Esophagus (tissue), 2 donors: ENCODE results near the gene ARL5B. TPM values are rescaled to one million over a fixed set of nuclear protein-coding genes. Genes with fewer than 3 reads are reported as not detected.
"Not testable (repeated sequence)": the region's sequence is repeated elsewhere in the genome, so short reads cannot be mapped to it uniquely, and the experiment has no call there.

Experiments used
- H3K27ac ChIP-seq, 2 donors: one replicate each; pipeline ENCODE4 v1.5.1; 2013; ENCODE audit warnings: low read depth in 2 of 2, mild to moderate bottlenecking in 2 of 2, inconsistent platforms in 1 of 2, low read length in 1 of 2, moderate library complexity in 1 of 2
- H3K27me3 ChIP-seq, 2 donors: one replicate each; pipeline ENCODE4 v1.6.1; 2013; ENCODE audit warnings: low read length in 2 of 2, control low read depth in 1 of 2, mild to moderate bottlenecking in 1 of 2; ENCODE audit not compliant: insufficient read depth in 2 of 2, control insufficient read depth in 1 of 2
- H3K36me3 ChIP-seq, 2 donors: one replicate each; pipeline ENCODE4 v1.6.1; 2013; ENCODE audit warnings: low read length in 1 of 2; ENCODE audit not compliant: control insufficient read depth in 2 of 2, insufficient read depth in 2 of 2
- H3K4me1 ChIP-seq, 2 donors: one replicate each; pipeline ENCODE4 v1.6.1; 2013; ENCODE audit warnings: low read length in 1 of 2; ENCODE audit not compliant: control insufficient read depth in 2 of 2, insufficient read depth in 2 of 2
- H3K4me3 ChIP-seq, 2 donors: one replicate each; pipeline ENCODE4 v1.5.1; 2013; ENCODE audit warnings: low read length in 2 of 2, mild to moderate bottlenecking in 2 of 2, low read depth in 1 of 2, moderate library complexity in 1 of 2
- H3K9me3 ChIP-seq, 2 donors: one replicate each; pipeline ENCODE4 v1.6.1; 2013; ENCODE audit warnings: mild to moderate bottlenecking in 2 of 2, low read depth in 1 of 2, low read length in 1 of 2, moderate library complexity in 1 of 2; ENCODE audit not compliant: control insufficient read depth in 2 of 2, insufficient read depth in 1 of 2
- WGBS, 2 donors: extraction: QIAGEN DNeasy Blood & Tissue Kit; methylation state at CpG; one replicate each; pipeline ENCODE4 v1.1.7; 2013; 5-methylcytosine and 5-hydroxymethylcytosine counted together
- polyA plus RNA-seq, 2 donors: library from polyadenylated mRNA; stranded (reverse); fragments of 200-250 nt; gene quantifications; one replicate each; pipeline ENCODE4 v1.2.3, GENCODE V29; 2013
- donor health status: healthy with polysubstance abuse.
- donor health status: Bipolar disorder and iron deficiency.

ARL5B gene
- polyA plus RNA-seq, 2 donors: 2.5 to 4.6 TPM

GRCh38 chr10:18632500-18632899 is 26.7 kb upstream of the ARL5B start:
- not testable (repeated sequence) for H3K27ac ChIP-seq, H3K4me1 ChIP-seq
- 95 to 96% methylated on average over 1 to 2 of the region's 3 CpGs for WGBS, 2 donors

GRCh38 chr10:18635995-18636394 is 23.2 kb upstream of the ARL5B start:
- H3K4me1 ChIP-seq: no peaks in the 10 kb centered on the region
- H3K4me3 ChIP-seq: no peak overlapping the region
- 78 to 97% methylated on average over 4 of the region's 4 CpGs for WGBS, 2 donors
- no peaks in the 10 kb centered on the region for H3K9me3 ChIP-seq
- H3K27me3 ChIP-seq: no peaks in the 10 kb centered on the region
- no peak overlapping the region for H3K27ac ChIP-seq
- H3K36me3 ChIP-seq: no peaks in the 10 kb centered on the region

More at GRCh38 chr10:18632500-18632899, 26.7 kb upstream of the ARL5B start:
- not testable (repeated sequence) for H3K36me3 ChIP-seq, H3K9me3 ChIP-seq, H3K4me3 ChIP-seq, H3K27me3 ChIP-seq

- H3K36me3 ChIP-seq, H3K4me1 ChIP-seq, H3K27ac ChIP-seq, H3K27me3 ChIP-seq, H3K4me3 ChIP-seq, H3K9me3 ChIP-seq: not testable (repeated sequence)
- 65 to 78% methylated on average over 1 of the region's 1 CpG for WGBS, 2 donors
Measured at GRCh38 chr10:18637400-18637799, 21.8 kb upstream of the ARL5B start.

GRCh38 chr10:18639719-18640118 is 19.5 kb upstream of the ARL5B start:
- 67 to 91% methylated on average over 2 of the region's 2 CpGs for WGBS, 2 donors
- not testable (repeated sequence) for H3K27ac ChIP-seq, H3K36me3 ChIP-seq, H3K27me3 ChIP-seq, H3K4me3 ChIP-seq, H3K4me1 ChIP-seq, H3K9me3 ChIP-seq

GRCh38 chr10:18647151-18647550 is 12.1 kb upstream of the ARL5B start:
- H3K27ac ChIP-seq: no peak overlapping the region
- peaks cover 0 to 2% of the 10 kb centered on the region in 2 donors for H3K4me1 ChIP-seq
- WGBS, 2 donors: 89 to 95% methylated on average over 2 of the region's 2 CpGs
- H3K9me3 ChIP-seq: no peaks in the 10 kb centered on the region
- no peak overlapping the region for H3K4me3 ChIP-seq
- no peaks in the 10 kb centered on the region for H3K36me3 ChIP-seq
- no peaks in the 10 kb centered on the region for H3K27me3 ChIP-seq

- peaks cover 0 to 2% of the 10 kb centered on the region in 2 donors for H3K4me1 ChIP-seq
- no peak overlapping the region for H3K27ac ChIP-seq
- no peaks in the 10 kb centered on the region for H3K9me3 ChIP-seq
- no peaks in the 10 kb centered on the region for H3K27me3 ChIP-seq
- 93 to 96% methylated on average over 3 of the region's 3 CpGs for WGBS, 2 donors
- H3K36me3 ChIP-seq: no peaks in the 10 kb centered on the region
- H3K4me3 ChIP-seq: no peak overlapping the region
Measured at GRCh38 chr10:18647945-18648344, 11.3 kb upstream of the ARL5B start.

GRCh38 chr10:18649364-18649959 is 9.8 kb upstream of the ARL5B start:
- 64 to 72% methylated on average over 7 of the region's 7 CpGs for WGBS, 2 donors
- peaks cover 0 to 2% of the 10 kb centered on the region in 2 donors for H3K4me1 ChIP-seq
- no peaks in the 10 kb centered on the region for H3K36me3 ChIP-seq
- no peak overlapping the region for H3K4me3 ChIP-seq
- H3K9me3 ChIP-seq: no peaks in the 10 kb centered on the region
- H3K27ac ChIP-seq: no peak overlapping the region
- no peaks in the 10 kb centered on the region for H3K27me3 ChIP-seq

GRCh38 chr10:18650404-18650997 is 8.7 kb upstream of the ARL5B start:
- Histone ChIP-seq H3K27ac (no peak overlapping the region), H3K4me1 (peaks cover 0 to 2% of the 10 kb centered on the region in 2 donors), H3K36me3 (no peaks in the 10 kb centered on the region), H3K9me3 (no peaks in the 10 kb centered on the region), H3K4me3 (peak overlapping the region in 1 of 2 donors; percentile 96), H3K27me3 (no peaks in the 10 kb centered on the region)
- 6 to 7% methylated on average over 6 of the region's 6 CpGs for WGBS, 2 donors

GRCh38 chr10:18651324-18652007 is 7.8 kb upstream of the ARL5B start, which contains the start of gene NSUN6:
NSUN6 (minus strand) TSS chr10:18651587; CDS start chr10:18651203, 384 bp downstream.
- Histone ChIP-seq H3K27ac (peak within 1 kb of the TSS; percentile 95), H3K9me3 (no peaks in the 10 kb centered on the region), H3K4me1 (peaks cover 0 to 2% of the 10 kb centered on the region in 2 donors), H3K4me3 (peak within 1 kb of the TSS; percentile 73 to 96), H3K27me3 (no peaks in the 10 kb centered on the region), H3K36me3 (no peaks in the 10 kb centered on the region)
- WGBS, 2 donors: 1% methylated on average over 39 of the region's 39 CpGs
